Prostate gland (tissue), 2 donors: ENCODE data around the gene CORO1C.

Experiments
- POLR2A ChIP-seq: fragments of 450-650 bp; IDR thresholded peaks from one replicate; pipeline ENCODE4 v1.6.1; 2016; ENCODE audit warnings: antibody characterized with exemption, mild to moderate bottlenecking
- POLR2AphosphoS5 ChIP-seq: sonication (generic); formaldehyde crosslinking; IDR thresholded peaks from one replicate; pipeline ENCODE4 v1.6.1; 2017; ENCODE audit warnings: antibody characterized with exemption
- TF ChIP-seq, protein P1 (sequence below), 4 experiments: fragments of 200-600 bp in 2 of 4; fragments of 450-650 bp in 2 of 4; sonication (generic) in 2 of 4; IDR thresholded peaks; 1 replicate in 3 of 4; 2 replicates in 1 of 4; pipeline ENCODE4 v1.5.1; 2016 to 2019; ENCODE audit warnings: antibody characterized with exemption in 4 of 4, mild to moderate bottlenecking in 2 of 4, moderate library complexity in 2 of 4

DNA sequence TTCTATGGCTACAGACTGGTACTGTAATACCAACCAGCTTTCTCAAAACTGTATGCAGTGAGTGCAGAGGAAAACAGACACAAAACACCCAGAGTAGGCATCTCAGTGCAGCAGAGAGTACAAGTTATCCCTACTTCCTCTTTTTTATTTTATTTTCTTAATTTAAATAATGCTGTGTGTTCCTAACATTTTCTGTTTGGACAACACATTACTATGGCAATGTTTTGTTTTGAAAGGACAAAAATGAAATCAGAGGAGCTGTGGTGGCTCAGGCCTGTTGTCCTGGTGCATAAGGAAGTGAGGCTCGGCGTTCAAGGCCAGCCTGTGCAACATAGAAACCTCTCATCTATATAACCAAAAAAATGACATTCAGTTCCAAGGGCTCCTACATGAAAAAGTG, 64.0 kb downstream of the CORO1C start:
- TF ChIP-seq, protein P1, sequence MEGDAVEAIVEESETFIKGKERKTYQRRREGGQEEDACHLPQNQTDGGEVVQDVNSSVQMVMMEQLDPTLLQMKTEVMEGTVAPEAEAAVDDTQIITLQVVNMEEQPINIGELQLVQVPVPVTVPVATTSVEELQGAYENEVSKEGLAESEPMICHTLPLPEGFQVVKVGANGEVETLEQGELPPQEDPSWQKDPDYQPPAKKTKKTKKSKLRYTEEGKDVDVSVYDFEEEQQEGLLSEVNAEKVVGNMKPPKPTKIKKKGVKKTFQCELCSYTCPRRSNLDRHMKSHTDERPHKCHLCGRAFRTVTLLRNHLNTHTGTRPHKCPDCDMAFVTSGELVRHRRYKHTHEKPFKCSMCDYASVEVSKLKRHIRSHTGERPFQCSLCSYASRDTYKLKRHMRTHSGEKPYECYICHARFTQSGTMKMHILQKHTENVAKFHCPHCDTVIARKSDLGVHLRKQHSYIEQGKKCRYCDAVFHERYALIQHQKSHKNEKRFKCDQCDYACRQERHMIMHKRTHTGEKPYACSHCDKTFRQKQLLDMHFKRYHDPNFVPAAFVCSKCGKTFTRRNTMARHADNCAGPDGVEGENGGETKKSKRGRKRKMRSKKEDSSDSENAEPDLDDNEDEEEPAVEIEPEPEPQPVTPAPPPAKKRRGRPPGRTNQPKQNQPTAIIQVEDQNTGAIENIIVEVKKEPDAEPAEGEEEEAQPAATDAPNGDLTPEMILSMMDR (IDR thresholded peaks at IDR 0.05) = no peak
- TF ChIP-seq POLR2A (no peak), POLR2AphosphoS5 (no peak)
